HepG2 (cell line): ENCODE measurements around the gene DMKN. TPM values are rescaled to one million over a fixed set of nuclear protein-coding genes. Genes with fewer than 3 reads are reported as not detected.

ENCODE experiments used
- ARID2 ChIP-seq: sonication (generic); formaldehyde crosslinking; IDR thresholded peaks from 2 replicates; pipeline ENCODE4 v1.8.1; 2022; ENCODE audit warnings: mild to moderate bottlenecking, missing genetic modification reagents, borderline replicate concordance
- CENPT ChIP-seq: sonication (generic); formaldehyde crosslinking; IDR thresholded peaks from 2 replicates; pipeline ENCODE4 v1.8.0; 2022; ENCODE audit warnings: low read depth, mild to moderate bottlenecking, moderate library complexity, missing genetic modification reagents
- PHF5A ChIP-seq: IDR thresholded peaks from one replicate; pipeline ENCODE4 v1.6.1; 2018; ENCODE audit warnings: low read depth, missing genetic modification reagents; ENCODE audit not compliant: unreplicated experiment
- ZNF556 ChIP-seq: sonication (generic); formaldehyde crosslinking; IDR thresholded peaks from 2 replicates; pipeline ENCODE4 v1.4.0; 2020; ENCODE audit warnings: mild to moderate bottlenecking, missing genetic modification reagents, borderline replicate concordance
- polyA plus RNA-seq, 8 experiments: library from polyadenylated mRNA; depleted of rRNA in 3 of 8; stranded (reverse) in 7 of 8; unstranded in 1 of 8; fragments of >200 nt; fragmentation: Illumina TruSeq in 4 of 8; extraction: Trizol in 4 of 8; gene quantifications; 2 replicates each; pipeline versions ENCODE4 v1.2.1 to v1.2.3, GENCODE V29; 2011 to 2016; ENCODE audit warnings: low read depth in 4 of 8, missing spikeins in 1 of 8, mixed read lengths in 1 of 8; ENCODE audit not compliant: insufficient read depth in 1 of 8
- total RNA-seq, 5 experiments: library from RNA; depleted of rRNA; stranded (reverse); fragments of >200 nt; fragmentation: Illumina TruSeq; extraction: Trizol; gene quantifications; 2 replicates each; pipeline ENCODE4 v1.2.3, GENCODE V29; 2016; ENCODE audit warnings: low read depth in 1 of 5
- TF ChIP-seq, protein P1 (sequence below), 2 experiments: fragments of 450-650 bp in 1 of 2; sonication (generic) in 1 of 2; formaldehyde crosslinking in 1 of 2; IDR thresholded peaks; 2 replicates each; pipeline versions ENCODE4 v1.6.1 to v1.8.0; 2016 to 2022; ENCODE audit warnings: antibody characterized with exemption in 1 of 2, mild to moderate bottlenecking in 1 of 2, missing genetic modification reagents in 1 of 2
- TF ChIP-seq, protein P2 (sequence below): sonication (generic); formaldehyde crosslinking; IDR thresholded peaks from 2 replicates; pipeline ENCODE4 v1.8.0; 2022; ENCODE audit warnings: mild to moderate bottlenecking, missing genetic modification reagents
- TF ChIP-seq, protein P3 (sequence below): sonication (generic); formaldehyde crosslinking; IDR thresholded peaks from 2 replicates; pipeline ENCODE4 v1.8.0; 2022; ENCODE audit warnings: missing genetic modification reagents, mild to moderate bottlenecking, borderline replicate concordance
- TF ChIP-seq, protein P4 (sequence below): sonication (generic); formaldehyde crosslinking; IDR thresholded peaks from 2 replicates; pipeline ENCODE4 v1.5.1; 2020; ENCODE audit warnings: mild to moderate bottlenecking, missing genetic modification reagents

The DMKN gene
- total and polyA plus RNA-seq, 2 of the 13 experiments (the other 11 are each of a cell fraction or from before 2014, with no cell fraction given), result 50.8 to 57.1 TPM

DNA sequence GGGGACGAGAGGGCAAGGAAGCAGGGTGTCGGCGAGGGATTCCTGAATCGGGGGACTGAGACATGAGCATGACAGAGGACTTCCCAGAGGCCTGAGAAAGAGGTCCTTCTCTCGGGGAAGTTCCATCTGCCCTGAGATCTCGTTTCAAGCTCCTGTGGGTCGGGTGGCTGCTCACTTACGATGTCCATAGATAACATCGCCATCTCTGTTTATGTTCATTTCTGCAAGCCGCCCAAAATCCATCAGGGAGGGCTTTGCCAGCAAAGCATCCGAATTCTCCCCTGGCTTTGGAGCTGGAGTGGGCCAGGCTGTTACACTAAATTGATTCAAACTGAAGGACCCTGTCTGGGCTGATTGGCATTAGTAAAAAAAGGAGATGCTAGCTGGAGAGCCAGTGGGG is 5.9 kb downstream of the DMKN start (continued):
- TF ChIP-seq, protein P1, sequence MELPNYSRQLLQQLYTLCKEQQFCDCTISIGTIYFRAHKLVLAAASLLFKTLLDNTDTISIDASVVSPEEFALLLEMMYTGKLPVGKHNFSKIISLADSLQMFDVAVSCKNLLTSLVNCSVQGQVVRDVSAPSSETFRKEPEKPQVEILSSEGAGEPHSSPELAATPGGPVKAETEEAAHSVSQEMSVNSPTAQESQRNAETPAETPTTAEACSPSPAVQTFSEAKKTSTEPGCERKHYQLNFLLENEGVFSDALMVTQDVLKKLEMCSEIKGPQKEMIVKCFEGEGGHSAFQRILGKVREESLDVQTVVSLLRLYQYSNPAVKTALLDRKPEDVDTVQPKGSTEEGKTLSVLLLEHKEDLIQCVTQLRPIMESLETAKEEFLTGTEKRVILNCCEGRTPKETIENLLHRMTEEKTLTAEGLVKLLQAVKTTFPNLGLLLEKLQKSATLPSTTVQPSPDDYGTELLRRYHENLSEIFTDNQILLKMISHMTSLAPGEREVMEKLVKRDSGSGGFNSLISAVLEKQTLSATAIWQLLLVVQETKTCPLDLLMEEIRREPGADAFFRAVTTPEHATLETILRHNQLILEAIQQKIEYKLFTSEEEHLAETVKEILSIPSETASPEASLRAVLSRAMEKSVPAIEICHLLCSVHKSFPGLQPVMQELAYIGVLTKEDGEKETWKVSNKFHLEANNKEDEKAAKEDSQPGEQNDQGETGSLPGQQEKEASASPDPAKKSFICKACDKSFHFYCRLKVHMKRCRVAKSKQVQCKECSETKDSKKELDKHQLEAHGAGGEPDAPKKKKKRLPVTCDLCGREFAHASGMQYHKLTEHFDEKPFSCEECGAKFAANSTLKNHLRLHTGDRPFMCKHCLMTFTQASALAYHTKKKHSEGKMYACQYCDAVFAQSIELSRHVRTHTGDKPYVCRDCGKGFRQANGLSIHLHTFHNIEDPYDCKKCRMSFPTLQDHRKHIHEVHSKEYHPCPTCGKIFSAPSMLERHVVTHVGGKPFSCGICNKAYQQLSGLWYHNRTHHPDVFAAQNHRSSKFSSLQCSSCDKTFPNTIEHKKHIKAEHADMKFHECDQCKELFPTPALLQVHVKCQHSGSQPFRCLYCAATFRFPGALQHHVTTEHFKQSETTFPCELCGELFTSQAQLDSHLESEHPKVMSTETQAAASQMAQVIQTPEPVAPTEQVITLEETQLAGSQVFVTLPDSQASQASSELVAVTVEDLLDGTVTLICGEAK (IDR thresholded peaks at IDR 0.05), result no peak
- TF ChIP-seq, protein P1 (CRISPR knock-in tag; IDR thresholded peaks at IDR 0.05), result no peak
- no peak for TF ChIP-seq ARID2 (CRISPR knock-in tag)
- TF ChIP-seq CENPT (CRISPR knock-in tag), result no peak
- TF ChIP-seq, protein P2, sequence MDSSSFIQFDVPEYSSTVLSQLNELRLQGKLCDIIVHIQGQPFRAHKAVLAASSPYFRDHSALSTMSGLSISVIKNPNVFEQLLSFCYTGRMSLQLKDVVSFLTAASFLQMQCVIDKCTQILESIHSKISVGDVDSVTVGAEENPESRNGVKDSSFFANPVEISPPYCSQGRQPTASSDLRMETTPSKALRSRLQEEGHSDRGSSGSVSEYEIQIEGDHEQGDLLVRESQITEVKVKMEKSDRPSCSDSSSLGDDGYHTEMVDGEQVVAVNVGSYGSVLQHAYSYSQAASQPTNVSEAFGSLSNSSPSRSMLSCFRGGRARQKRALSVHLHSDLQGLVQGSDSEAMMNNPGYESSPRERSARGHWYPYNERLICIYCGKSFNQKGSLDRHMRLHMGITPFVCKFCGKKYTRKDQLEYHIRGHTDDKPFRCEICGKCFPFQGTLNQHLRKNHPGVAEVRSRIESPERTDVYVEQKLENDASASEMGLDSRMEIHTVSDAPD, result no peak
- TF ChIP-seq, protein P3, sequence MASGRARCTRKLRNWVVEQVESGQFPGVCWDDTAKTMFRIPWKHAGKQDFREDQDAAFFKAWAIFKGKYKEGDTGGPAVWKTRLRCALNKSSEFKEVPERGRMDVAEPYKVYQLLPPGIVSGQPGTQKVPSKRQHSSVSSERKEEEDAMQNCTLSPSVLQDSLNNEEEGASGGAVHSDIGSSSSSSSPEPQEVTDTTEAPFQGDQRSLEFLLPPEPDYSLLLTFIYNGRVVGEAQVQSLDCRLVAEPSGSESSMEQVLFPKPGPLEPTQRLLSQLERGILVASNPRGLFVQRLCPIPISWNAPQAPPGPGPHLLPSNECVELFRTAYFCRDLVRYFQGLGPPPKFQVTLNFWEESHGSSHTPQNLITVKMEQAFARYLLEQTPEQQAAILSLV (CRISPR knock-in tag), result no peak
- TF ChIP-seq ZNF556 (CRISPR knock-in tag), result no peak
- TF ChIP-seq PHF5A (CRISPR knock-in tag), result no peak
- TF ChIP-seq, protein P4, sequence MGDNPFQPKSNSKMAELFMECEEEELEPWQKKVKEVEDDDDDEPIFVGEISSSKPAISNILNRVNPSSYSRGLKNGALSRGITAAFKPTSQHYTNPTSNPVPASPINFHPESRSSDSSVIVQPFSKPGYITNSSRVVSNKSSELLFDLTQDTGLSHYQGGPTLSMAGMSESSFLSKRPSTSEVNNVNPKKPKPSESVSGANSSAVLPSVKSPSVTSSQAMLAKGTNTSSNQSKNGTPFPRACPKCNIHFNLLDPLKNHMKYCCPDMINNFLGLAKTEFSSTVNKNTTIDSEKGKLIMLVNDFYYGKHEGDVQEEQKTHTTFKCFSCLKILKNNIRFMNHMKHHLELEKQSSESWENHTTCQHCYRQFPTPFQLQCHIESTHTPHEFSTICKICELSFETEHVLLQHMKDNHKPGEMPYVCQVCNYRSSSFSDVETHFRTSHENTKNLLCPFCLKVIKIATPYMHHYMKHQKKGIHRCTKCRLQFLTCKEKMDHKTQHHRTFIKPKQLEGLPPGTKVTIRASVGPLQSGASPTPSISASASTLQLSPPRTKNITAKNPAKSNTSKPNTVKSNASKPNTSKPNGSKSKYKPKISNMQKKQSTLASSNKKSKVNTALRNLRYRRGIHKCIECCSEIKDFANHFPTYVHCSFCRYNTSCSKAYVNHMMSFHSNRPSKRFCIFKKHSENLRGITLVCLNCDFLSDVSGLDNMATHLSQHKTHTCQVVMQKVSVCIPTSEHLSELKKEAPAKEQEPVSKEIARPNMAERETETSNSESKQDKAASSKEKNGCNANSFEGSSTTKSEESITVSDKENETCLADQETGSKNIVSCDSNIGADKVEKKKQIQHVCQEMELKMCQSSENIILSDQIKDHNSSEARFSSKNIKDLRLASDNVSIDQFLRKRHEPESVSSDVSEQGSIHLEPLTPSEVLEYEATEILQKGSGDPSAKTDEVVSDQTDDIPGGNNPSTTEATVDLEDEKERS (CRISPR knock-in tag), result no peak
